HEK293T (cell line): Measurements from ENCODE around the gene RAPGEF4.

Experiments used
- CTCF ChIA-PET: fragments of 350-600 bp; formaldehyde crosslinking; extraction: SDS; loops from one replicate; lab custom pipeline; 2021; ENCODE audit warnings: antibody characterized with exemption, inconsistent platforms; lab: Yijun Ruan, JAX
- POLR2A ChIA-PET: fragments of 350-600 bp; formaldehyde crosslinking; extraction: SDS; loops from one replicate; lab custom pipeline; 2020; ENCODE audit warnings: antibody characterized with exemption, inconsistent platforms; lab: Yijun Ruan, JAX
- DNase-seq: peaks from one replicate; pipeline ENCODE4 v3.0.0; 2012; ENCODE audit warnings: mixed read lengths; ENCODE audit errors: extremely low spot score
- BHLHE40 ChIP-seq: fragments of 450-650 bp; IDR thresholded peaks from 2 replicates; pipeline ENCODE4 v1.6.1; 2016; ENCODE audit warnings: mild to moderate bottlenecking, moderate library complexity, borderline replicate concordance
- CTBP1 ChIP-seq: fragments of 450-650 bp; IDR thresholded peaks from 2 replicates; pipeline ENCODE4 v1.6.1; 2016; ENCODE audit warnings: borderline replicate concordance
- ELF4 ChIP-seq: fragments of 450-650 bp; IDR thresholded peaks from 2 replicates; pipeline ENCODE4 v1.6.1; 2017; ENCODE audit warnings: antibody characterized with exemption
- FOXA1 ChIP-seq: fragments of 450-650 bp; IDR thresholded peaks from 2 replicates; pipeline ENCODE4 v1.6.1; 2016; ENCODE audit warnings: mild to moderate bottlenecking
- FOXK2 ChIP-seq: fragments of 450-650 bp; IDR thresholded peaks from 2 replicates; pipeline ENCODE4 v1.6.1; 2016; ENCODE audit warnings: mild to moderate bottlenecking
- FOXM1 ChIP-seq: fragments of 450-650 bp; IDR thresholded peaks from 2 replicates; pipeline ENCODE4 v1.6.1; 2017; ENCODE audit warnings: mild to moderate bottlenecking, borderline replicate concordance
- HDGF ChIP-seq: fragments of 450-650 bp; IDR thresholded peaks from 2 replicates; pipeline ENCODE4 v1.6.1; 2017; ENCODE audit warnings: antibody characterized with exemption, borderline replicate concordance
- L3MBTL2 ChIP-seq: fragments of 450-650 bp; conservative IDR thresholded peaks from 2 replicates; pipeline ENCODE4 v1.6.1; 2016; ENCODE audit warnings: mild to moderate bottlenecking
- LEF1 ChIP-seq: fragments of 450-650 bp; IDR thresholded peaks from 2 replicates; pipeline ENCODE4 v1.6.1; 2017; ENCODE audit warnings: mild to moderate bottlenecking, borderline replicate concordance
- NFRKB ChIP-seq: fragments of 450-650 bp; IDR thresholded peaks from 2 replicates; pipeline ENCODE4 v1.6.1; 2016; ENCODE audit warnings: mild to moderate bottlenecking, moderate library complexity
- PKNOX1 ChIP-seq: fragments of 450-650 bp; IDR thresholded peaks from 2 replicates; pipeline ENCODE4 v1.6.1; 2016
- SP1 ChIP-seq: fragments of 450-650 bp; IDR thresholded peaks from 2 replicates; pipeline ENCODE4 v1.6.1; 2017
- SUZ12 ChIP-seq: fragments of 450-650 bp; IDR thresholded peaks from 2 replicates; pipeline ENCODE4 v1.6.1; 2016; ENCODE audit warnings: mild to moderate bottlenecking
- TARDBP ChIP-seq: fragments of 450-650 bp; IDR thresholded peaks from 2 replicates; pipeline ENCODE4 v1.6.1; 2016
- ZNF384 ChIP-seq: fragments of 450-650 bp; IDR thresholded peaks from 2 replicates; pipeline ENCODE4 v1.6.1; 2016

The RAPGEF4 gene

DNA sequence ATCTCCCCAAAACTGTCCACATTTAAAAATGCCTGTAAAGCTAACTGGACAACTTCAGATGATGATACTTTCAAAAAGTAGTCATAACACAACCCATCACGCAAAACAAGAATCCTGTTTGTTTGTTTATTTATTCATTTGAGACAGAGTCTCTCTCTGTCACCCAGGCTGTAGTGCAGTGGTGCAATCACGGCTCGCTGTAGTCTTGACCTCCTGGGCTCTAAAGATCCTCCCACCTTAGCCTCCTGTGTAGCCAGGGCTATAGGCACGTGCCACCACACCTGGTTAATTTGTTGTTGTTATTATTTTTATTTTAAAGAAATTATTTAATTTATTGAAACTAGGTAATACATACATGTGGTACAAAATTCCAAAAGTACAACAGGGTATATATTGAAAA, 94.8 kb downstream of the RAPGEF4 start:
- DNase-seq: no peak
- ChIA-PET CTCF (interaction anchor here (1.4 kb wide), 1 partner anchor 101 kb away, joined by 3 read pairs; no protein-coding TSS in a partner anchor), POLR2A (no interaction called here)
- no peak for TF ChIP-seq SP1
- TF ChIP-seq NFRKB: no peak
- no peak for TF ChIP-seq BHLHE40
- no peak for TF ChIP-seq TARDBP
- TF ChIP-seq ELF4: no peak
- TF ChIP-seq L3MBTL2: no peak
- no peak for TF ChIP-seq FOXM1
- TF ChIP-seq PKNOX1: no peak

DNA sequence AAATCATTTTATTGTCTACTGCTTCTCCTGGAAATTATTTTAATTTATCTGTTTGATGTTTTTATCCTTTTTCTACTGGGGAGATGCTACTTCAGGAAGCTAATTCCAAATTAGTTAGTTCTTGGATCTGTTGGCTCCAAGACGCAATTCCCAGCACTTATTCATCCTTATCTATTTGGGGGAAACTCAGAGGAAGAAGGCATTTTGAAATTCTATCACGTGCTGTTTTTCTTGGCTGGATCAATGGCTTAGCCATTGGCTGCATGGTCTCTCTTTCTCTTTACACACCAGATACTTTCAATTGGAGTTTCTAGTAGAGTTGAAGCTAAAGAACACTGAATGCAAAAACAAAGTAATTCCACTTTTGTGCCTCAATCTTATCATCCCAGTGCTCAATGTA, 98.3 kb downstream of the RAPGEF4 start:
- ChIA-PET CTCF (interaction anchor here (0.6 kb wide), 1 partner anchor 10 kb away, joined by 3 read pairs; no protein-coding TSS in a partner anchor), POLR2A (no interaction called here)
- DNase-seq: no peak
- TF ChIP-seq PKNOX1: no peak
- TF ChIP-seq LEF1: no peak
- no peak for TF ChIP-seq CTBP1
- TF ChIP-seq FOXM1: no peak
- TF ChIP-seq SP1: no peak

DNA sequence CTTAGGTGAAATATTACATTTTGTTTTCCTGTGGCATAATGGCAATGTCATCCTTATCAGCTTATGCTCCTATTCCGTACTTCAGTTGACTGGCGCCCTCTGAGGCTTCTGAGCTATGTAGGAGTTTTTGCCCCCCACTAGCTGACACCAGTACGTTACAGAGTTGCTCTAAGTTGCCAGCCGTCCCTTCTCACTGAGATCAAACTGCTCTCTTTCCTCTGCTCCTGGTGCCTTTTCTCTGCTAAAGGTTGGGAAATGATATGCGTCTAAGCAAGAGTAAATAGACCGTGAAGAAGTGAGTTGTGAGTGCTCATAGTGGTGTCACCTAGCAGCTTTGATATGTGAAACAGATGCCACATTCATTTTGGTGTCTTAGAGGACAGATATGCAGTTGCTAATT, 99.2 kb downstream of the RAPGEF4 start:
- no peak for TF ChIP-seq FOXM1
- TF ChIP-seq SP1: no peak
- ChIA-PET CTCF (interaction anchor here (0.6 kb wide), 1 partner anchor 46 kb away, joined by 3 read pairs; no protein-coding TSS in a partner anchor), POLR2A (no interaction called here)
- DNase-seq: no peak

DNA sequence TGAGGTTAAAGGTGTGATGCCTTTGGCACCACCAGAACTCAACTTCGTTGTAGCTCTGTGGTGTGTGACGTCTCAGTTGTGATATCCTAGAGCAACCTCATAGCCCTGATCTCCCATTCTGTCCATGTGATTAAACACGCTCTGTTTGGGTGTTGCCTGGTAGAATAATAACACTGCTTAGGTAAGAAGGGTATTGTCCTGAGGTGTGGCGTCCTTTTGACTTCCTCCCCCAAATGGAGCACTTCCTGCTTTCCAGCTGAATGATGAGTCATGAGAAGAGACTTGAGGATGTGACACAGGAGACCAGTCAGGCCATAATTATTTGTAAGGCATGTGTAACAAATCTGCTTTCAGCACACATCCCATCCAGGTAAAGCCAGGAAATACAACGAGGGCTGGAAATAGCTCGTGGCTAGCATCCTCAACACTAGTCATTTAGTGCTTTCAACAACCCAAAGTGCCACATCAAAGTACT, 100.7 kb downstream of the RAPGEF4 start:
- TF ChIP-seq FOXA1: no peak
- TF ChIP-seq FOXK2: no peak
- no peak for TF ChIP-seq TARDBP
- no peak for TF ChIP-seq SUZ12
- DNase-seq: no peak
- ChIA-PET CTCF (no interaction called here), POLR2A (no interaction called here)

GRCh38 chr2:172836827-172837226, 101.2 kb downstream of the RAPGEF4 start:
- DNase-seq: no peak
- TF ChIP-seq PKNOX1: no peak
- no peak for TF ChIP-seq HDGF
- TF ChIP-seq CTBP1: no peak
- TF ChIP-seq FOXM1: no peak
- TF ChIP-seq FOXK2: no peak
- no peak for TF ChIP-seq TARDBP
- ChIA-PET POLR2A (no interaction called here), CTCF (no interaction called here)

GRCh38 chr2:172839446-172839845, 103.8 kb downstream of the RAPGEF4 start:
- no peak for TF ChIP-seq FOXK2
- TF ChIP-seq HDGF: no peak
- no peak for TF ChIP-seq L3MBTL2
- TF ChIP-seq SP1: no peak
- no peak for TF ChIP-seq PKNOX1
- TF ChIP-seq SUZ12: no peak
- TF ChIP-seq CTBP1: no peak
- TF ChIP-seq ELF4: no peak
- no peak for TF ChIP-seq FOXA1
- TF ChIP-seq LEF1: no peak
- TF ChIP-seq BHLHE40: no peak
- no peak for DNase-seq
- ChIA-PET POLR2A (no interaction called here), CTCF (no interaction called here)

DNA sequence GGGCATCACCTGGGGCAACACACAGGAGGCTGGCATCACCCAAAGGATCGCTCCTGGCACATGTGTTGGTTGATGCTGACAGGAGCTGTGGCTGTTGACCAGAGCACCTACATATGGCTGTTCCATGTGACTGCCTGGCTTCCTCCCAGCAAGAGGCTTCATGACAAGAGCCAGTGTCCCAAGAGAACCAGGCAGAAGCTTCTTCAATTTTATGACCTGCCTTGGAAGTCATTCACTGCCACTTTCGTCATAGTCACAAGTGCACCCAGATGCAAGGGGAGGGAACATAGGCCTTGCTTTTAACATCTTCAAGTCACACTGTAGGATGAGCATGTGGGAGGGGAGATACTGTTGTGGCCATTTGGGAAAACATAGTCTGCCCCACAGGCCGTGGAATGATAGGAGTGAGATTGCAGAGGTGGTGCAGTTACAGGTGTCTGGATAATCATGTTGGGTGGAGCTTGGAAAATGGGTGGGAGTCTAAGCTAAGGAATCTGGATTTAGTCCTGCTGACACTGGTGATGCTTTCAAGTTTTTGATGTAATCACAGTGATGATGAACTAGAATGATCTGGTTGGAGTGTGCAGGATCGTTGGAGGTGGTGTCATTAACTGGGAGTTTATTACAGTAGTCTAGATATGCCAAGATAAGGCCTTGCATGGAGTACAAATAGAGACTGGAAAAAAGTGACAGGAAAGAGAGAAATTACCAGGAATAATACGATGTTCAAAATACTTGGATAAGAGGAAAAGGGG, 107.0 kb downstream of the RAPGEF4 start:
- ChIA-PET POLR2A (no interaction called here), CTCF (no interaction called here)
- no peak for TF ChIP-seq ZNF384
- no peak for TF ChIP-seq PKNOX1
- TF ChIP-seq TARDBP: no peak
- no peak for TF ChIP-seq ELF4
- TF ChIP-seq NFRKB: no peak
- TF ChIP-seq BHLHE40: no peak
- TF ChIP-seq SUZ12: no peak
- TF ChIP-seq FOXK2: no peak
- no peak for TF ChIP-seq HDGF
- no peak for DNase-seq
